ENCODE results near the gene SYPL1.

DNA sequence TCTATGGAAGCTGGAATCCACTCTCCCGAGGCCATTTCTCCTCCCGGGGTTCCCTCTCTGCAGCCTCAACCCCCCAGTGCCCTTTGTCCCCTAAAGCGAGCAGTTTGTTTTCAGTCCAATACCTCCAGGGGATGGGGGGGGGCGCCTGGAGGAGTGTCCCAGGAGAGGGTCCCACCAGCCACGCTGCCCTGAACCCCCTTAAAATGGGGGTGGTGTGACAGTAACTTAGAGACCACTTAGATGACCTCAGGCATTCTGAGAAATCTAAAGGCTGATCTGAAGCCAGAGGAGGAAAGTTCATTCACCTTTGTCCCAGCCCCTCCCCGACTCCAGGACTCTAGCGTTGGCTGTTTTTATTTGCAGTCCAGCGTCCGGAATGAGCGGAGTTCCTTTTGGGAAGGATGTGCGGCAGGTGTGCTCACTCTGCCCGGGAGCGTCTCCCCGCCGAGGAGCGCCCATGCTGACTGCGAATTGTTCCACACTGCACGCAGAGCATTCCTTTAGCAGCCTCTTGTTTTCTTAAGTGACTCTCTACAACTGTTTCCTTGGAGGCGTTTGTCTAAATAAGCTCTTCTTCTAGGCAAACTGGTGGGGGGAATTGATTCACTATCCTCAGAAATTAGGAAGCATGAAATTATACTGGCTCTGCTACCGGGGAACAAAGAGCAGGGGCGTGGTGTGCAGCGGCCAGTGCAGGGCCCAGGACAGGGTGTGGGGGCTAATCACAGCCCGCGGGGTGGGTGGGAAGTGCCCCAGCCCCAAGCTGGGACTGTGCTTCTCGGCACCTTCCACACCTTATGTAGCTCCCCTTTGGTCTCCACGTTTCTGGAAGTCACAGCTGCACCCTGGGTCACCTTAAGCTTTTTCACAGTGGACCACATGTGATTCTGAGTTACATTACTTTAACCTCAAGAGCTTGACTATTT, 46.3 kb downstream of the SYPL1 start:
- TF ChIP-seq, protein P1, sequence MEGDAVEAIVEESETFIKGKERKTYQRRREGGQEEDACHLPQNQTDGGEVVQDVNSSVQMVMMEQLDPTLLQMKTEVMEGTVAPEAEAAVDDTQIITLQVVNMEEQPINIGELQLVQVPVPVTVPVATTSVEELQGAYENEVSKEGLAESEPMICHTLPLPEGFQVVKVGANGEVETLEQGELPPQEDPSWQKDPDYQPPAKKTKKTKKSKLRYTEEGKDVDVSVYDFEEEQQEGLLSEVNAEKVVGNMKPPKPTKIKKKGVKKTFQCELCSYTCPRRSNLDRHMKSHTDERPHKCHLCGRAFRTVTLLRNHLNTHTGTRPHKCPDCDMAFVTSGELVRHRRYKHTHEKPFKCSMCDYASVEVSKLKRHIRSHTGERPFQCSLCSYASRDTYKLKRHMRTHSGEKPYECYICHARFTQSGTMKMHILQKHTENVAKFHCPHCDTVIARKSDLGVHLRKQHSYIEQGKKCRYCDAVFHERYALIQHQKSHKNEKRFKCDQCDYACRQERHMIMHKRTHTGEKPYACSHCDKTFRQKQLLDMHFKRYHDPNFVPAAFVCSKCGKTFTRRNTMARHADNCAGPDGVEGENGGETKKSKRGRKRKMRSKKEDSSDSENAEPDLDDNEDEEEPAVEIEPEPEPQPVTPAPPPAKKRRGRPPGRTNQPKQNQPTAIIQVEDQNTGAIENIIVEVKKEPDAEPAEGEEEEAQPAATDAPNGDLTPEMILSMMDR (IDR thresholded peaks at IDR 0.05; ENCODE audit: extremely low read depth in 1 of 2, insufficient read depth in 1 of 2, low read depth in 1 of 2, low read length in 2 of 2) = no peak
- TF ChIP-seq EZH2 (IDR thresholded peaks at IDR 0.05; ENCODE audit: borderline replicate concordance, low read depth, low read length, severe bottlenecking) (no peak), GATA2 (IDR thresholded peaks at IDR 0.05; ENCODE audit: insufficient read depth, insufficient read length, low read depth, low read length) (no peak), FOS (IDR thresholded peaks at IDR 0.05; ENCODE audit: borderline replicate concordance, insufficient read depth, low read length) (no peak), POLR2A (IDR thresholded peaks at IDR 0.05; ENCODE audit: low read depth, low read length) (no peak), JUN (IDR thresholded peaks at IDR 0.05; ENCODE audit: borderline replicate concordance, insufficient read depth, insufficient read length, low read depth) (no peak), POLR2AphosphoS5 (IDR thresholded peaks at IDR 0.05; ENCODE audit: insufficient read depth, low read depth, low read length) (no peak)

Data from endothelial cell of umbilical vein (primary cell).